GM15510 (cell line): ENCODE data around the gene C6orf136.

Source experiments
- POLR2A ChIP-seq: IDR thresholded peaks from 3 replicates; pipeline ENCODE4 v1.6.1; 2011; ENCODE audit warnings: borderline replicate concordance; ENCODE audit not compliant: insufficient read length; ENCODE audit errors: extremely low read depth

Gene C6orf136

DNA sequence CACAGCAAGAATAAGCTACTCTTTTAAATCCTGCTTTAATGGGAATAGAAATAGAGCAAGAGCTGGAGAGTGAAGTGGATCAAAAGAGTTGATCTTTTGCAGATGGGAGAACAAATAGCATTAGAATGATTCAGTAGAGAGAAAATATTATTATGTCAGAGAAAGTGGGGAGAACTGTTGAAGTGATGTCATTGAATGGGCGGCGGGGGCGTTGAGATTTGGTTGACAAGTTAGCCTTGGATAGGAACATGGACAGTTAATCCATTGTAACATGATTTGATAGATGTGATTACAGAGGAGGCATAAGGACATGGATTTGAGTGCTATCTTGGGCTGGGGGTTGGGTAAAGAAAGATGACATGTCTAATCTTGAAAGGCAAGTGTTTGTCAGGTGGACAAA lies 11.1 kb upstream of the C6orf136 start:
- no peak for TF ChIP-seq POLR2A

DNA sequence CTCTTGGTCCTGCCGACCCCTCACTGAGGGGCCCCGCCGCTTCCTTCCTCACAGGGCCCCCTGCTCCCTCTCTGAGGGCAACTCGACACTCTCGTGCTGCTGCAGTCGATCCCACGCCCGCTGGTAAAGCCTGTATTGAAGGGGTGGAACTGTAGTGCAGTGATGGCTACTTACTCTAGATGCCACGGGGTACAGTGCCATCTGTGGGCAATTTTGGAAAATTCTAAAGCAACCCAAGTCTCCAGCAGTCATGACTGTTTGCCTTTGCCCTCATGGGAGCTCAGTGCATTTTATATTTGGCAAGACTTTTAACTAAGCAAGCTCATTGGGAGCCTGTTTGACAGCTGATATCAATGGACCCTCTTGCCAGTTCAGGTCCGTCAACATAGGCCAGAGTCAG lies 6.5 kb upstream of the C6orf136 start:
- no peak for TF ChIP-seq POLR2A

DNA sequence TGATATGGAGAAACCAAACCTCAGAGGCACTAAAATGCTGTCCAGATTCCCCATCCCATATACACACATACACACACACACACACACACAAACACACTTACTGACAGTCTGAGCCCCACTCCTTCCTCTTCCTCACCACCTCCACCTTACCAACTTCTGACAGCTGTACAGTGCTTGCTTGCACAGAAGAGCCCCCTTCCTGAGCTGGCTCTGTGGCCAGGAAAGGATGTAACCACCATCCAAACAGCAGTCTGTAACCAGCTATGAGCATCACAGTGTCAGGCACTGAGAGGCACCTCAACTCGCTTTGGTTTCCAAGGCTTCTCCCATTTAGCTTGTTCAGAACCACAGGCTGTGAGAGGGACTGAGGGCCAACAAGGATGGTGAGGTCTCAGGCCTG lies 5.9 kb upstream of the C6orf136 start:
- TF ChIP-seq POLR2A = no peak

DNA sequence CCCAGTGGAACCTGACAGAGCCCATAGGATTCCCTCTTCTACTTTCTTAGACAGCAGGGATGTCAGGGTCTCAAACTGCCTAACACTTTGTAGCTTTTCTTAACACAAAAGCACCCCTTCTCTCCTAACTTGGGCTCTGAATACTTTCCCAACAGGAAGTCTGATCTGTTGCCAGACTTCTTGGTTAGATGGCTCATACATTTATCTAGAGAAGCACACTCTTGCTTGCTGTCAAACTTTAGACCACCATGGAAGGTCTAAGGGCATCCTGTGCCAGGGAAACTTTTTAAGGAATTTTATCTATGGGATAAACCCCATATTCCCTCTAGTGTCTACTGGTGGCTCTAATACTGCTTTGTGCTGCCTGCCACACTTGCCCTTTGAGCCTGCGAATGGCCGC lies 3.3 kb upstream of the C6orf136 start:
- TF ChIP-seq POLR2A = no peak

DNA sequence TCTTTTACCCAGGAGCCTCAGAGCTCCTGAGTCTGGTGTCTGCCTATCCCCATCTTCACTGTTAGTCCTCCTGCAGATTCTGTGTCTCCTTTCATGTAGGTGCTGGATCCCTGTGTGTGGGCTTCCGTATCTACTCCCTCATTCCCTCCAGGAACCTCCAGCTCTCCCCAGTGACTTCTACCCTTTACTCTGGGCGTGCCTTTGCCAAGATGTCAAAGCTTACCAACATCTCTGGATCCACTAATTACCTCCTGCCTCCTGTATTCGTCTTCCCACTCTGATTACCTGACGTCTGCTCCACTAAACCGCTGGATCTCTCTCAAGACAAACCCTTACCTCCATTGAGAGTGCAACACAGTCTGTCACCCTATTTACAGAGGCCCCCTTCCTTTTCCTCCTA lies 2.2 kb upstream of the C6orf136 start:
- TF ChIP-seq POLR2A = no peak

DNA sequence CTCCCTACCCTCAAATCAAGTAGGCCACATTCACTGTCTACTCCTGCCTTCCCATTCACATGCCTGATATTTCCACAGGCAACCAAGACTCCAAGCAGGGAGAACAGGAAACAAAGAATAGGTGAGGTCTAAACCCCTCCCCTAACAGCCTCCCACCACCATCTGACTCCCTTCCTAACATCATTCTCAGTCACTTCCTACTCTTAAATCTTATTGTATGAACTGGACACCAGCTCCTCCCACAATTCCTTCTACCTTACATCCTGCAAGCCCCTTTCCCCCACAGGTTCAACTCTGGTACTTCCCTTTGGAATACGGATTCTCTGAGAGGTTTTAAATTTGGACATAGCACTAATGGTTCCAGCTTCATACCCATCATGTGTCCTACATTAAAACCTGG lies 944 bp upstream of the C6orf136 start:
- TF ChIP-seq POLR2A = no peak

DNA sequence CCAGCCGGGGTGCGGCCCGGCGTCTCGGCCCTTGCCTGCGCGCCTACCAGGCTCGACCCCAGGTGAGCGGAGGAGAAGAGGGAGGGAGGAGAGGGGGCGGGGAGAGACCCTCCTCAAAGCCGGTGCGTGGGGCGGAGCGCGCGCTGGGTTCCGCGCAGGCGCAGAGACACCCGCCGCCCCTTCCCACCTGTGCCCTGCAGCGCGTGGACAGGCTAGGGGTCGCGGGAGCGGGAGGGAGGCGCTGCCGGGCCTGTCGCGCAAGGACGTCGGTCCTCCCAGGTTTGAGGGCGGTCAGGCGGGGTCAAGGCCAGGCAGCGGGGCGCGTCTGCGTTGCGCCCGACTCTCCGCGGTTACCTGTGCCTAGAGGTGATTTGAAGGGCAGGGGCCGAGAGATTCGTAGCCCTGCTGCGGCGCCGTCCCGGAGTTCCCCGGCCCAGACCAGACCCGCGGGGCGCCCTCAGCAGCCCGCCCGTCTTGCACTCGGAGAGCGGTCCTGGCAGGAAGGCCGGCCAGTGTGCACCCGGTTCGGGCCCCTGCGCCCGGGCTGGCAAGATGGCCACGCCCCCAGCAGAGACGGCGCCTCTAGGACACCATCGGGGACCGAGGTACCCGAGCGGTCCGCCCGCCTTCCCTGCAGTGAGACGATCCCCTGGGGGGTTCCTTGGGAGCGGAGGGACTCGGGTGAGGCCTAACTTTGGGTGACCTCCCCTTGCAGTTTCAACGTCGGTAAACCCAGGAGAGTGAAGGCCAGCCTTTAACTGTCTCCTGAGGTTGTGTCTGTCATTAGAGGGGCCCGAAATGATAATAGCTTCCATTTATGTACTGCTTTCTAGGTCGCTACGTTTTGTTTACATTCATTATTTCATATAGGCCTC lies 546 bp downstream of the C6orf136 start:
- peak; percentile 41 for TF ChIP-seq POLR2A

DNA sequence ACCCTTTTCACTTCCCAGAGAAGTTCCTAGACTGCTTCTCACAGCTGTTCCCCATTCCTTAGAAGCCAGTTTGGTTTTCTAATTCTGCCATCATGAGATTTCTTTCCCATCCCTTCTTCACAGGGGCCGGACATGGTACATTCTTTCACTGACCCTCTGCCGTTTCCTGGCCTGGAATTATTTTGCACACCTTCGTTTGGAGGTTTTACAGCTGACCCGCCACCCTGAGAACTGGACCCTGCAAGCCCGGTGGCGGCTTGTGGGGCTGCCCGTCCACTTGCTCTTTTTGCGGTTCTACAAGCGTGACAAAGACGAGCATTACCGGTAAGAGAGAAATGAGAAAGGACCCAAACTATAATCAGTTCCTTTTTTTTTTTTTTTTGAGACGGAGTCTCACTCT lies 4.2 kb downstream of the C6orf136 start:
- no peak for TF ChIP-seq POLR2A

DNA sequence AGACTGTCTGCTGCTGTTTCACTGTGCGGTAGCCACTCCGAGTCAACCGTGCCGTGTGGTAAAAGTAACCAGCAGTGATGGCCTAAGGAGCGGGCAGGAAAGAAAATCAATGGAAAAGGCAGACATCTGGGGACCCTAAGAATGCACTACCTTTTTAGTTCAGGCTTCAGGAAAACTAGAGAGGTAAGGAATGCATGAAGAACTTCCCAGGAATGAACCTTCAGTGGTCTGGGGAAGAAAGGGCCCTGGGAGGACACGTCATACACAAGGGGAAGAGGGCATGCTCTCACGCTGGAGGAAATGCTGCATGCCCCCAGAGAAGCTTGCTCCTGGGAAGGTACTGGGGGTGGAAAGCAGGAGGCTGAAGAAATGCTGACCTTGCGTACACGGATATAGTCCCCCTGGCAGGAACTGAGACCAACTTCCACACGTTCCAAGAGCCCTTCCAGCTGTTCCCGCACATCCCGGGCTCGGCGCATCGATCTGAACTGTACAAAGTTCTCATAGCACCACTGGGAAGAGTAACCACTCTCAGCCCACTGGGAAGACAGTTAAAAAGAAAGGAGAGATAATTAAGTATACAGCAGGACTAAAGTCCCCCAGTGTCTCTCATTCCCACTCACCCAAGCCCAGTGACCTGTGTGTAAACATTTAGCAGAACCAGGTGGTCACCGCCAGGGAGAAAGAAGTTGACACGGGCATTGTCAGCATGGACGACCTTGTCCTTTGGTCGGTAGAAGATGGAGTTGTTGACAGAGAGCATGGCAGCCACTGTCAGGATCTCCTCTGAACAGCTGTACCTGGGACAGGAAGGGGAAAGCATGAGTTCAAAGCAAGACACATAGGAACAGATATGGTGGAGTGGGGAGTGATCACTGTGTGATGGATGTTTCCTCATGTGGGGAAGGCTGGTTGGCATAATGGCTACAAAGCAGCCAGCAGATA lies 8.1 kb downstream of the C6orf136 start:
- TF ChIP-seq POLR2A = no peak

DNA sequence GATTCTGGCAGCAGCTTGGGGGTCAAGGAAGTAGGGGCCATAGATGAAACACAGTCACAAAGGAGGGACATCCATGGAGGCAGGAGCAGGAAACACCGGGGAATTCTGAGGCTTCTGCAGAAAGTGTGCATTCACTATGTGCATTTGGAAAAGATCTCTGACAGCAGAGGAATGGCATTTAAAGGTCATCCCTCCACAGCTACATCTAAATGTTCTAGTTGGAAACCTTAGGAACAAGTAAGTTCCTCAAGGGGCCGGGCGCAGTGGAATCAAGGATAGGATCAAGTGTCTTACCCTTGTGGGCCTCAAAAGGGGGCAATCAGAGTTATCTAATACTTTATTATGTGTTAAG lies 8.8 kb downstream of the C6orf136 start:
- TF ChIP-seq POLR2A = no peak

DNA sequence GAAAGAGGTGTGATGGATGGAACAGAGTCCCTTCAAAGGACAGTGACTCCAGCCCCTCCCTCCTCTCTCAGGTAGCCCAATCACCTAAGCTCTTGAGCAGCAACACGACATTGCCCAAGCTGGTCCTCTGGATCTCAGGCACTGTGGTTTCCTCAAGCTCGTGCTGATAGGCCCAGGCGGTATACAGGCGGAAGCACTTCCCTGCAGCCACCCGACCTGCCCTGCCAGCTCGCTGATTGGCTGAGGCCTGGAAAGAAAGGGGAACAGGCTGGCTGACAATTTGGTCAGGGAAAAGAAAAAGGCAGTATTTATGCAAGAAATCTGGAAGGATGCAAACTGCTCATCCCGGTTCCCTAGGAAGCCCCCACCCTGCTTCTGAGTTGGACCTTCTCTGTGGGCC lies 9.6 kb downstream of the C6orf136 start:
- no peak for TF ChIP-seq POLR2A

DNA sequence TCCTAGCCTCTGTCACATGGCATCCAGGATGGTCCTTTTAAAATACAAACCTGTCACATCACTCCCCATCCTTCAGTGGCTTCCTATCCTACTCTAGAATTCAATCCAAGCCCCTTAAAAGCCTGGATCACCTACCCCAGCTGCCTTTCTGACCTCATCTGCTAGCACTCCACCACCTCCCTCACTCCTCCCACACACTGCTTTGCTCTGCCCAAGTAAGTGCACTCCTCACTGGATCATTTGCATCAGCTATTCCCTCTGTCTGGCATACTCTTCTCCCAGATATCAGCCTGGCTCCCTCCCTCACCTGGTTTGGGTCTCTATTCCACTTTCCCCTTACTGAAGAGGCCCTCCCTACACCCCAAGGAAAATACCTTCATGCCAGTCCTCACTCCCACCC lies 10.5 kb downstream of the C6orf136 start:
- TF ChIP-seq POLR2A = no peak

DNA sequence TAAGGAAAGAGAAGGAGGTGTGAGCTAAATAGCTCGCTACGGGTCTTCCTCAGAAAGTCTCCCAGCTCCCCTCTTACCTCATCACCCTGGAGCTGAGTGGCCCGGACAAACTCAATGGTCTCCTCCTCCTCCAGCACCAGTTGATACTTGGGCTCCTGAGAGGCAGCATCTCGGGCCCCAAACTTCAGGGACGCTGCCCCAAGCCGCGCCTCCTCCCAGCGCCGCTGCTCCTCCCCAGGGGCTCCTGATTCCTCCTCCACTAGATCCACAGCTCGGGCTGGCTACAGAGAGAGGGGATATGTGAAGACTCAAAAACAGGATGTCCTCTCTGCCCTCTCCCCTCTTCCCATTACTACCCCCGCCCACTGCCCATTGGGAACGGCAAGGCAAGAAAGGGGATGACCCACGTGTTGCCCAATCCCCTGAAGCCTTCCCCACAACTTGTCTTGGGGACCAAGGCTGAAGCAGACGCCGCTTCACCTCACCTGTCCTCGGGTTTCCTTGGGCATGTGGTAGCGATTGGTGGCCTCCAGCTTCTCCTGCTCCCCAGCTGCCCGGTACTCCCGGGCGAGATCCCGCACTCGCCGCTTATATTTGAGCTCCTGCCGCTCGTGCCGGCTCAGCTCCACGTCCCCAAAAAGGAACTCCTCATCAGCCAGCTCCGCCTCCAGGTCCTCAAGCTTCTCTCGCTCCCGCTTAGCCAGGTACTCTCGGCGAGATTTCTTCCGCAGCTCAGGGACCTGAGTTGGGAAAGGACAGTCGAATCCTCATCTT lies 18.2 kb downstream of the C6orf136 start:
- no peak for TF ChIP-seq POLR2A

DNA sequence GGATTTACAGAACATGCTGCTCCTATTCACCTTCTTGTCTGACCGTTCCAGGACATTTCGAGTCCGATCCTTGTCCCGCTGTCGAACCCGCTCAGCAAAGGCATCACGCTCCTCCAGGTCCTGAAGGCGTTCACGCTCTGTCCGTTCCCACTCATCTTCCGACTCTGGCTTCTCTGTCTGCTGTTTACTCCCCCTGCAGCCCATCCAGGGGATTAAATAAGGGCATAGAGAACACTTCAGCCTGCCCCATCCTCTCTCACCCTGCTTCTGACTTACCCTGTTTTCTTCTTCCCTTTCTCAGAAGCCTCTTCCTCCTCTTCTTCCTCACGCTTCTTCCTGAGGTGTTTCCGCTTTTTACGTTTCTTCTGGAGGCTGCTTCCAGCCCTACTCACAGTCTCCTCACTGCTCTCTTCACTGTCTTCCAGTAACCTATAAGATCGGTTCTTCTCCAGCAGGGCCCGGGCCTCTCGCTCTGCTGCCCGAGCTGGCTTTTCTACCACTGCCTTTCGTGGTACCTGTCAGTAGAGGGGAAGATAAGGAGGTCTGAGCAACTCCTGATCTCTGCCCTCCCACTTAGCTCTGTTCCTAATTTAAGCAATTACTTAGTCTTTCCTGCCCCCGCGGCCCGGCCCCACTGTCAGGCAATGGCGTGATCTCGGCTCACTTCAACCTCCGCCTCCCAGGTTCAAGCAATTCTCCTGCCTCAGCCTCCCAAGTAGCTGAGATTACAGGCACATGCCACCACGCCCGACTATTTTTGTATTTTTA lies 24.0 kb downstream of the C6orf136 start:
- no peak for TF ChIP-seq POLR2A

DNA sequence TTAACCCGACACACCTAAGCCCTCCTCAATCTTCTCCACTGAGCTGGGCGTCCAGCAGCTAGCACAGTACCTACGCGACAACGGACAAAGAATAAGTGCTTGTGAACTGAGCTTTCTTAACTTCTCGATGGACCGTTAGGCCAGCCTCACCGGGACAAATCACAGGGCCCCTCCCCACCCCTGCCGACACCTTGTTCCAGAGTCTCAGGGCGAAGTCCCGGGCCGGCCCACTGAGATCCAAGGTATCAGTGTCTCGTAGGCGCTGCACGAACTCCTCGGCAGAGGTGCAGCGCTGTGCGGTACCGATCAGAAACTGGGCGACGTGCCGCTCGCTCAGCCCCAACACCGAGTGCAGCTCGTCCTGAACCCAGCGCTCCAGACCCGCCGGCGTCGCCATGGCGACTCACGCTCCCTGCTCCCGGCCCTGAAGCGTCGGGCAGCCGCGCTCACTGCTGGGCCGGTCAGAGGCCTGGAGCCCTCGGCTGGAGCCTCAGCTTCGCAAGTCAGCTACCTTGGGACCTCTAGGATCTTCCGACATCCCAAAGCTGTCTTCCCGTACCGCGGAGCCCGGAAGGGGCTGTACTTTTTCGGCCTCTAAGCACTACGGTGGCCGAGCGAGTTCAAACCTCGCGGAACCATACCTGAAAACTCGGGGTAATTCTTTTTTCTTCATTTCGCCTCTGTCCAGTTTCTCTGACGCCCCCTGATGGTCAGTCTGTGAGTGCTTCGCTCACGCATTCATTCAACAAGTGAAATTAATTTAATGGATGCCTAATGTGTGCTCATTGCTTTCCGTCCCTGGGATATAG lies 25.7 kb downstream of the C6orf136 start, which contains the start of gene DHX16:
TSS of gene DHX16 (minus strand) at position 562 of the 809 bp plus-strand sequence. CDS start at position 397, 165 bp downstream.
- peak; percentile 74 for TF ChIP-seq POLR2A
